Memory B cell (primary cell): Measurements from ENCODE around the gene TFF3.
A peak's percentile ranks its signal among the peaks of the same experiment; 100 is the strongest.

Experiments
- ATAC-seq: fragments of 150-1000 bp; cut with Tn5 transposase; 2 replicates; pipeline ENCODE4 v1.10.0; 2021; ENCODE audit warnings: low read depth, mild to moderate bottlenecking, moderate library complexity
- DNase-seq, 2 donors: peaks; one replicate each; pipeline ENCODE4 v3.0.0; 2022; ENCODE audit warnings: low spot score in 2 of 2
- H3K27ac Mint-ChIP-seq: one replicate; pipeline ENCODE4 v1.8.0; 2022; ENCODE audit warnings: mild to moderate bottlenecking, moderate library complexity, mixed read lengths
- H3K27me3 Mint-ChIP-seq: one replicate; pipeline ENCODE4 v1.8.0; 2022; ENCODE audit warnings: mixed read lengths
- H3K36me3 Mint-ChIP-seq: one replicate; pipeline ENCODE4 v1.8.0; 2022; ENCODE audit warnings: mild to moderate bottlenecking, mixed read lengths
- H3K4me1 Mint-ChIP-seq: one replicate; pipeline ENCODE4 v1.8.0; 2022; ENCODE audit warnings: mixed read lengths
- H3K4me3 Mint-ChIP-seq: one replicate; pipeline ENCODE4 v1.8.0; 2022; ENCODE audit warnings: mild to moderate bottlenecking, moderate library complexity, mixed read lengths
- H3K9me3 Mint-ChIP-seq: one replicate; pipeline ENCODE4 v1.8.0; 2022; ENCODE audit warnings: mixed read lengths

TFF3 gene

DNA sequence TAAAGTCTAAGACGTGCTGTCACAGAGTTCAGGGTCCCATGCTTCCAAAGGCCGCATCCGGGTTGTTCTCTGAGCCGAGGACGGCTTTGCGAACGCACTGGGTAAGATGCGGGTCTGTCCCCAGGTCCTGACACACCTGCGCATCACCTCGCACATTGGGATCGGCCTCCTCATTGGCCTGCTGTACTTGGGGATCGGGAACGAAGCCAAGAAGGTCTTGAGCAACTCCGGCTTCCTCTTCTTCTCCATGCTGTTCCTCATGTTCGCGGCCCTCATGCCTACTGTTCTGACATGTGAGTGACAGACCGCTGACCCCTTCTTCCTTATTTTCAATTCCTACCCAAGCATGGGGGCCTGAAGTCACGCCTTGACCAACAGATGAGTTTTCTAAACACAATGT is 25.3 kb downstream of the TFF3 start:
- ATAC-seq (no peak), DNase-seq (no peak)
- Mint-ChIP-seq H3K4me1 (peaks cover 16% of the 10 kb centered on the region), H3K27ac (no peak overlapping the region), H3K27me3 (no peaks in the 10 kb centered on the region), H3K4me3 (no peak overlapping the region), H3K36me3 (peaks cover 27% of the 10 kb centered on the region), H3K9me3 (no peaks in the 10 kb centered on the region)

DNA sequence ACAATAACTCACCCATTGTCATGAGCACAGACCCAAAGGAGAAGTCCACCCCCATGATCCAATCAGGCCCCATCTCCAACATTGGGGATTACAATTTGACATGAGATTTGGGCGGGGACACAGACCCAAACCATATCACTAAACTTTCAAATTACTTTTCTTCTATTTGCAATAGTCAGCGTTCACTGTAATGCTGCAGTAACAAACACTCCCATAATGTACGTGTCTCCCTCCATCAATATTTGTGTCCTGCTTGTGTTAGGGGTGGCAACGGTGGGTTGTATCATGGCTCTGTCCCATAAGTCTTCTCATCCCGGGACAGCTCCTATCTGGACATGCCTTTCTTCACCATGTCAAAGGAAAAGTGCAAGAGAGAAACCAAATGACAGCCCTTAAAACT is 26.2 kb downstream of the TFF3 start:
- no peak overlapping the region for H3K27ac Mint-ChIP-seq

DNA sequence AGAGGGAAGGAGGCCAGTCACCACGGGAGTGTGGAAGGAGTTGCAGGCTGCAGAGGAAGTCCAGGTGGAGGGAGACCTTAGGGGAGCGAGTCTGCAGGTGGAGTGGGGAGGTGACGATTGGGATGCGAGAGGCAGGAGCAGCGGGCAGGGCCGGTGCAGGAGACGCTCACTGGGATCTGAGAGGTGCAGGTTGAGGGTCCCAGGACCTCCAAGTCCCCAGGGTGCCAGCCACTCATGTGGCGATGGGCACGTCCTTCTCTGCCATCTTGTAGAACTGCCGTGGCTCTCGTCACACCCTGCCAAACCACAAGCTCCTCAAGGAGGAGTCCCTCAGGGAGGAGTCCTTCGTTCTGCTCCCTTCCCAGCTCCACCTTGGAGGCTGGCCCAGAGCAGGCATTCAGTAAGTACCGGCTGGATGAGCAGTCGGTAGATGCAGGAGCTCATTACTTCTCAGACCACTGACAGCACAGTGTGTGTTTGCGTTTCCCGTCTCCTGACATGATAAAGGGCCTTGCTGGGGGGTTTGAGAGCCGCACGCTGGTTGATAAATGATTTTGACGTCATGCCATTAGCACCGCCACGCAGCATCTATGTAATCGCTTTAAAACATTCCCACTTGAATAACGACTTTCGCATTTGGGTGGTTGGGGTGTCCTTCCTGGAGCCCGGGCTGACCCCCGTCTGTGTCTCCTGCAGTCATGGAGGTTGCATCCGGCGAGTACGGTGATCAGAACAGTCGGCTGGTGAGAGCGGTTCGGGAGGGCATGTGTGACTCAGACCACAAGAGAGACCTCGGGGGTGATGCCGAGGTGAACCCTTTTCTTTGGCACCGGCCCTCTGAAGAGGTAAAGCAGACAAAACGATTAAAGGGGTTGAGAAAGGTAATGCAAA is 27.8 kb downstream of the TFF3 start:
- H3K27ac Mint-ChIP-seq = no peak overlapping the region
- DNase-seq (no peak), ATAC-seq (no peak)
- no peaks in the 10 kb centered on the region for H3K27me3 Mint-ChIP-seq
- peaks cover 29% of the 10 kb centered on the region for H3K36me3 Mint-ChIP-seq
- no peaks in the 10 kb centered on the region for H3K9me3 Mint-ChIP-seq
- H3K4me1 Mint-ChIP-seq = peaks cover 16% of the 10 kb centered on the region
- no peak overlapping the region for H3K4me3 Mint-ChIP-seq

More for the DNA sequence above, 26.2 kb downstream of the TFF3 start:
- Mint-ChIP-seq H3K27me3 (no peaks in the 10 kb centered on the region), H3K4me1 (peaks cover 16% of the 10 kb centered on the region), H3K4me3 (no peak overlapping the region), H3K9me3 (no peaks in the 10 kb centered on the region), H3K36me3 (peaks cover 23% of the 10 kb centered on the region)
- DNase-seq = no peak
- no peak for ATAC-seq

DNA sequence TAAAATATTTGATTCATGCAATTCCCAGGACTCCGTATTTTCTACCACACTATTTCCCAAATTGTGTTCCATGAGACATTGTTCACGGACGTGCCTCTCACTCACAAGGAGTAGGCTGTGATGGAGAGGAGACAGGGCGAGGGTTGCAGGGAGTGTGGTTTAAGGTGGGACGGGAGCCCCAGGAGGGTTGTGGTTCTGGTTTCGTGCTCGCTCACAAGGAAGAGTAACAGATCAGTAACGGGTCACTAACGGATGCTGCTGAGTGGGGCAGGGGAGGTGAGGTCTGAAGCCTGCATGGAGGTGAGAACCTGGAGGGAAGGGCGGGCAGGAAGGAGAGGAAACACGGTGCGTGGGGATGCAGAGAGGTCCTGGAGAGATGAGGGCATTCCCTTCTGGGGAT is 28.8 kb downstream of the TFF3 start:
- H3K27ac Mint-ChIP-seq = no peak overlapping the region

DNA sequence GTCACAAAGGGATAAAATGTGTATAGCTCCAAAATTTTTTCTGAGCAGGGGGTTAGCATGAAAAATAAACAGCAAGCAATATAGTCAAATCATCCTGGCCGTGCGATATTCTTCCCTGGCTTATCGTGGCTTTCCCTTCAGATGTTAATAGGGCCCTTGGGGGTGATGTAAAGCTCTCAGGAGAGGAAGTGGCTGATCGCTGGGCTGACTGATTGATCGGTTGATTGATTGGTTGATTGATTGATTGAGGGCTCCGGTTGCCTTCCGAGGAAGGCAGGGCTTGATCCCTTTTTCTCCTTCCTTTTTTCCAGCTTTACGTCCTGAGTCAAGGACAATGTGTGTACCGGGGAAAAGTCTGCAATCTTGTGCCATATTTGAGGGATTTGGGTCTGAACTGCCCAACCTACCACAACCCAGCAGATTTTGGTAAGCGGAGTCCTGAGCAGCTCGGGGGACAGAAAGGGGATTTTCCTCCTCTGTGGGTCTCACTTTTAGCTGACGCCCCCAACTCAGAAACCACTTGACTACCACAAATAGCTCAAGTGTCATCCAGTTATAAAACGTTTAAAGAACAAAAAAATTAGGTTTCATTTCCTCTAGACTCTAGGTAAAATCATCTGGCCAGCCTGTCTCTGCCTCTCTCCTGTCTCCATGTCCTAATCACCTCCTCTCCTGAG is 29.5 kb downstream of the TFF3 start:
- DNase-seq (no peak), ATAC-seq (peak; percentile 62)
- peak overlapping the region; percentile 40 for H3K4me3 Mint-ChIP-seq
- H3K4me1 Mint-ChIP-seq = peaks cover 16% of the 10 kb centered on the region
- peak overlapping the region; percentile 74 for H3K27ac Mint-ChIP-seq
- H3K36me3 Mint-ChIP-seq = peaks cover 36% of the 10 kb centered on the region
- no peaks in the 10 kb centered on the region for H3K9me3 Mint-ChIP-seq
- no peaks in the 10 kb centered on the region for H3K27me3 Mint-ChIP-seq

More for the DNA sequence above, 28.8 kb downstream of the TFF3 start:
- ATAC-seq (peak; percentile 80), DNase-seq (peak in 1 of 2 donors; percentile 20)
- no peaks in the 10 kb centered on the region for H3K9me3 Mint-ChIP-seq
- H3K4me3 Mint-ChIP-seq = peak overlapping the region; percentile 40
- H3K27me3 Mint-ChIP-seq = no peaks in the 10 kb centered on the region
- H3K4me1 Mint-ChIP-seq = peaks cover 16% of the 10 kb centered on the region
- H3K36me3 Mint-ChIP-seq = peaks cover 35% of the 10 kb centered on the region

DNA sequence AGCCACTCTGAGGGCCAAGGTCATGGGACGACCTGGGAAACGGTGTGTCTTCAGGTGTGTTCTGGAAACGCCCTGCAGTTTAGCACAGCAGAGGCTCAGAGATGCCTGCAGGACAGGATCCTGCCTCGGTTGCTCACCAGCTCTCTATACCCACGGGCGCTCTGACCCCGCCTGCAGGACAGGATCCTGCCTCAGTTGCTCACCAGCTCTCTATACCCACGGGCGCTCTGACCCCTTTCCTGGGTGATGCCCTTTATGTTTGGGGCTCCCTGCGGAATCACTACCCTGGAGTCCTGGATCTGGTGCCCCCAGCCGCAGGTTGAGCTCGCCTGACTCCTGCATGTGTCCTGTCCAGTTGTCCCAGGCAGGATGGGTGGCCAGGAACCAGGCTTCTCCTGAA is 32.5 kb downstream of the TFF3 start:
- Mint-ChIP-seq H3K4me1 (peaks cover 16% of the 10 kb centered on the region), H3K36me3 (peaks cover 35% of the 10 kb centered on the region), H3K27me3 (no peaks in the 10 kb centered on the region), H3K4me3 (no peak overlapping the region), H3K27ac (no peak overlapping the region), H3K9me3 (no peaks in the 10 kb centered on the region)
- no peak for ATAC-seq
- DNase-seq = no peak

DNA sequence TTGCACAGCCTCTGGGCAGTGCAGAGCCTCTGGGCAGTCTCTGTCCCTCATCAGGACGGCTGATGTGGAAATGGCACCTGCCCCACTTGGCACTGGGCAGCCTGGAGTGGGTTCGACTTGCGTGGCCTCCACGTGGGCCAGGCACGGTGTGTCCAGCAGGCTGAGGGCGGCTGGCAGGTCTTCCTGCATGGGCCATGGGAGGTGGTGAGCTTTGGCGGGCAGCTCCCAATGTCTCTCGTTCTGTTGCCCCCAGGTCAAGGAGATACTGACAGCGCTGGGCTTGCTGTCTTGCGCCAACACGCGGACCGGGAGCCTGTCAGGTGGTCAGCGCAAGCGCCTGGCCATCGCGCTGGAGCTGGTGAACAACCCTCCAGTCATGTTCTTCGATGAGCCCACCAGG is 33.2 kb downstream of the TFF3 start:
- H3K4me1 Mint-ChIP-seq = peaks cover 16% of the 10 kb centered on the region
- no peak for DNase-seq
- H3K27ac Mint-ChIP-seq = no peak overlapping the region
- H3K9me3 Mint-ChIP-seq = no peaks in the 10 kb centered on the region
- no peak overlapping the region for H3K4me3 Mint-ChIP-seq
- no peaks in the 10 kb centered on the region for H3K27me3 Mint-ChIP-seq
- peaks cover 35% of the 10 kb centered on the region for H3K36me3 Mint-ChIP-seq
- no peak for ATAC-seq

DNA sequence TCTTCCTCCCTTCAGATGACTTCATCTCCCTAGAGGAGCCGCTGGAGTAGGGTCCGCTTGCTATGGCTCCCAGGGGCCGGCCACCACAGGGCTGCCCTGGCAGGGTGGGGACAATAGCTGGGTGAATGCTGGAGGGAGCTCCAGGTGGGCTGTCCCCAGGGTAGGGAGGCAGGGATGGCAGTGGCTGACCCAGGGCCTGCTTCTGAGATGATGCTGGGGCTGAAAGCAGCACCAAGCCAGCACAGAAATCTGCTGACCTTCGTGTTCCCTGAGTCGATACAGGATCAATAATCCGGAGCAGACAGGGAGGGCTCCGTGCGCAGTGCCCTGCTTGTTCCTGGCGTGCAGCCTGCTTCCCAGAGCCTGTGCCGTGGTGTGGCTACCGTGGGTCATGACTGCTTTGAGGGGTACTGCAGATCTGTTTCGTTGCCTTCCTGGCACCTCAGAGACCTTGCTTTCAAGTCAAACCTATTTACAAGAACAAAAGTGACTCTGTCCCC is 34.0 kb downstream of the TFF3 start:
- H3K4me3 Mint-ChIP-seq = no peak overlapping the region
- no peak overlapping the region for H3K27ac Mint-ChIP-seq
- DNase-seq (no peak), ATAC-seq (no peak)
- peaks cover 8% of the 10 kb centered on the region for H3K4me1 Mint-ChIP-seq
- no peaks in the 10 kb centered on the region for H3K9me3 Mint-ChIP-seq
- H3K27me3 Mint-ChIP-seq = no peaks in the 10 kb centered on the region
- peaks cover 35% of the 10 kb centered on the region for H3K36me3 Mint-ChIP-seq

DNA sequence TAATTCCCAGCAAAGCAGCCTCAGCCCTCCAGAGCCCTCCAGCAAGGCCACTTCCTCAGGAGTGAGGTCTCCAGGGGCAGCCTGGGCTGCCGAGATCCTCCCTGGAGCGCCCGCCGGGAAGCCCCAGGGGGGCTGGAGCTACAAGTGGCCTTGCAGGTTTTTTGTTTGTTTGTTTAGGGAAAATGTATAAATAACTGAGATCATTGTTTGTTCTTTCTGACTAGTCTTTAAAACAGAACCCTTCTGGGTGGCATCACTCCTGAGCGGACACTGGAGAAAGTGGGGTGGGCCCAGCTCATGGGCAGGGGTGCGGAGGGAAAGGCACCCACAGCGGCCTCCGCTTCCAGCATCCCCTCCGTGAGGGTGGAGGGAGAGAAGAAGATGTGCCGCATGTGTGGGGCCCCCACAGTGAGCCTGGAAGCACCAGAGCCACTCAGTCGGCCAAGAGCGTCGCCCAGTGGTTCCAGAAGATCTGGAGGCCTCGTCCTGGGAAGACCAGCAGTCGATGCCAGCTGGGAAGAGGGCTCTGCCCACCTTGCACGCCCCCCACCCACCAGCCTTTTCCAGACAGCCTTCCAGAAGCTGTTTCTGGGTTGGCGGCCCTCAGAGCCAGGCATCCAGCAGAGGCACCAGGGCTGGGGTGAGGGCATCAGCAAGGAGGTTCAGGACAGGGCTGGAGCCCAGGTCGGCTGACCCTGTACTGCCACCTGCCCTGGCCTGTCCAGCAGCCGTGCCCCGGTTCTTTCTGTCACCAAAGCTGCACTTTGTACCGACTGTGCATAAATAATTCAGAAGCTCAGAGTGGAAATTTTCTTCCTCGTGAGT is 34.6 kb downstream of the TFF3 start:
- H3K9me3 Mint-ChIP-seq = no peaks in the 10 kb centered on the region
- ATAC-seq = no peak
- no peaks in the 10 kb centered on the region for H3K27me3 Mint-ChIP-seq
- H3K27ac Mint-ChIP-seq = no peak overlapping the region
- H3K36me3 Mint-ChIP-seq = peaks cover 37% of the 10 kb centered on the region
- DNase-seq = no peak
- no peak overlapping the region for H3K4me3 Mint-ChIP-seq
- peaks cover 1% of the 10 kb centered on the region for H3K4me1 Mint-ChIP-seq

DNA sequence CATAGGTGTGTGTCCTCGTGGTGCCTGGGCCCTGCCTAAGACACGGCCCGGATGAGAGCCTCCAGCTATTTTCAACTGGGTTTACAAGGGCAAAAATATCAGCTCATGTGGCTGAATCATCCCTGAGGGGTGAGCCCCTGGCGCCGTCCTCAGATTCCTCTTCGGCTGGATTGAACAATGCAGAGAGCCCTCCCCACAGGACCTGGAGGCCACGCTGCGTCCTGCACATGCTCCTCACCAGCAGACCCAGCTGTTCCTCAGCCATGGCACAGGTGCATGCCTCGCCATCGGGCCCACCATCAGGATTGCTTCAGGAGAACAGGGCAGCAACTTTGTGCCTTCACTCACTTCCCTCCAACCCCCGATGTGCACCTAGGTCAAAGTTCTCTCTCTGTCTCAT is 35.3 kb downstream of the TFF3 start:
- ATAC-seq (no peak), DNase-seq (no peak)
- H3K9me3 Mint-ChIP-seq = no peaks in the 10 kb centered on the region
- no peak overlapping the region for H3K4me3 Mint-ChIP-seq
- no peaks in the 10 kb centered on the region for H3K27me3 Mint-ChIP-seq
- peaks cover 38% of the 10 kb centered on the region for H3K36me3 Mint-ChIP-seq
- H3K4me1 Mint-ChIP-seq = no peaks in the 10 kb centered on the region
- no peak overlapping the region for H3K27ac Mint-ChIP-seq

DNA sequence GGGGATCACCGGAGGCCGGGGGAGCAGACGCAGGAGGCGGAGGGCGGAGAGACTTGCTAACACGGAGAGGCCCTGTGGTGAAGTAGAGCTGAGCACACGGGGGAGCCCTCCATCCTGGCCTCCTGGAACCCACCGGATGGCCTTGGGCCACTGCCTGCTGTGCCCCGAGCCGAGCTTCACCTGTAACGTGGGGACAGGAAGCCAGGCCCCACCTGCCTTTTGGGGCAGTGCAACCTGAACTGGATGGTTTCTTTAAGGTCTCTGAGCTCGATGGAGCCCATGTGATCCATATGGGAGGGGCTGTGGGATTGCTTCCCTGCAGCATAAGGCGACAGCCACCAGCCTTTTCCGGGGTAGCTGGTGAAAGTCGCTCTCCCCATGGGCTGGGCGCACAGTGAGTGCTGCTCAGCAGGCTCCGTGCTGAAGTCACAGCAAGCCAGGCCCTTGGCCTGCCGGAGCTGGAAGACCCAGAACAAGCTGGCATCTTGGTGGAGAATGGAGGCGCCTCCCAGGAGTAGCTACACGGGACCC is 35.8 kb downstream of the TFF3 start:
- Mint-ChIP-seq H3K36me3 (peaks cover 38% of the 10 kb centered on the region), H3K4me1 (no peaks in the 10 kb centered on the region), H3K4me3 (no peak overlapping the region), H3K27me3 (no peaks in the 10 kb centered on the region), H3K9me3 (no peaks in the 10 kb centered on the region), H3K27ac (peak overlapping the region; percentile 50)
- DNase-seq (no peak), ATAC-seq (no peak)

DNA sequence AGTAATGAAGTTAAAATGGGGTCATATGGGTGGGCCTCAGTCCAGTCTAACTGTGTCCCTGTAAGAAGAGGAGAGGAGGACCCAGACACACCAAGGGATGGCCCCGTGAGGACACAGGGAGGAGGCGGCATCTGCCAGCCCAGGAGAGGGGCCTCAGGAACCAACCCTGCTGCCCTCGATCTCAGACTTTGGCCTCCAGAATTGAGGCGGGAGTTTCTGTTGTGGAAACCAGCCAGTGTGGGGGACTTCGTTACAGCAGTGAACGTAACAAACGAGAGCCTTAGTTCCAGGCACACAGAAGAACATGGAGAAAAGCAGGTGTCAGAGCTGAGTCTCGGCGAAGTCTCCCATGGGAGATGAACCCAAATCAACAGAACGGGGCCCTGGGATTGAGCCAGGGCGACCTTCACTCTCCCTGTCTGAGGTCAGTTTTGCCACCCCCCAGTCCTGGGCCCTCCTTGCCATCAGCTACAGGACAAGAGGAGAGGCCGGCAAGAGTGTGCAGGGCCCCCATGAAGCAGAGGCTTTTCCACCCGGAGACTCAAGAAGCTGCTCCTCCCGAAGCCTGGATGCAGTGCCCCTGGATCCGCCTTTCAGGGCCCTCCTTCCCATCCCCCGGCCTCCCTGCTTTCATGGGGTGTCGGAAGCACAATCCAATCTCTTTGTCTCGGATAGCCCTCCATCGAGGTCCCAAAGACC is 36.6 kb downstream of the TFF3 start:
- H3K27ac Mint-ChIP-seq = peak overlapping the region; percentile 50
- H3K9me3 Mint-ChIP-seq = no peaks in the 10 kb centered on the region
- no peaks in the 10 kb centered on the region for H3K4me1 Mint-ChIP-seq
- H3K4me3 Mint-ChIP-seq = no peak overlapping the region
- H3K36me3 Mint-ChIP-seq = peaks cover 40% of the 10 kb centered on the region
- ATAC-seq = no peak
- no peak for DNase-seq
- no peaks in the 10 kb centered on the region for H3K27me3 Mint-ChIP-seq

DNA sequence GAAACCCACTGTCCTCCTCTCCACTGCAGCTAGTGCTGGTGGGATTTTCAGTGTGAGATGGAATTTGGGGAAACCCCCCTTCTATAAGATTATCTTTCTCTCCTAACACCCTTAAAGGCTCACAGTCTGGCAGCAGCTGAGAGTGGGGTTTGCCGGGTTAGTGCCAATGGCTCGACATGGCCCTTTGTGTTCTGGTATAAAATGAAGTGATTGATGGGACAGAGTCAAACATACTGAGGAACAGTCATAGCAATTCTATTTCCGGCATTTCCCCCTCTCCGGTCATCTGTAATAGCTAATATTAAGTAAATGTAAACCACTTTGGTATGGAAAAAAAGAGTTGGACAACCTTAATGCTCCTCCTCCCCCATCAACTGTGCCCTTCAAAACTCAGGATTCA is 37.6 kb downstream of the TFF3 start:
- DNase-seq (no peak), ATAC-seq (no peak)
- Mint-ChIP-seq H3K27ac (no peak overlapping the region), H3K4me1 (no peaks in the 10 kb centered on the region), H3K36me3 (peaks cover 36% of the 10 kb centered on the region), H3K9me3 (no peaks in the 10 kb centered on the region), H3K4me3 (no peak overlapping the region), H3K27me3 (no peaks in the 10 kb centered on the region)
